ENCODE results near the gene CFAP77.

CFAP77 gene

GRCh38 chr9:132408521-132408920, 1.5 kb upstream of the CFAP77 start:
- DNase-seq (ENCODE audit: low read depth) = no peak

- no peak for DNase-seq (ENCODE audit: low read depth)
Measured at GRCh38 chr9:132410642-132411041, 631 bp downstream of the CFAP77 start.

GRCh38 chr9:132411091-132411508, 1.1 kb downstream of the CFAP77 start:
- DNase-seq (ENCODE audit: low read depth) = peak; percentile 56

GRCh38 chr9:132412089-132412488, 2.1 kb downstream of the CFAP77 start:
- DNase-seq (ENCODE audit: low read depth) = no peak

- no peak for DNase-seq (ENCODE audit: low read depth)
Measured at GRCh38 chr9:132413926-132414325, 3.9 kb downstream of the CFAP77 start.

GRCh38 chr9:132414731-132415130, 4.7 kb downstream of the CFAP77 start:
- DNase-seq (ENCODE audit: low read depth) = no peak

GRCh38 chr9:132415181-132415580, 5.2 kb downstream of the CFAP77 start:
- DNase-seq (ENCODE audit: low read depth) = no peak

GRCh38 chr9:132418726-132419363, 8.8 kb downstream of the CFAP77 start:
- DNase-seq (ENCODE audit: low read depth) = no peak

- DNase-seq (ENCODE audit: low read depth) = no peak
Measured at GRCh38 chr9:132422574-132422973, 12.6 kb downstream of the CFAP77 start.

- DNase-seq (ENCODE audit: low read depth) = no peak
Measured at GRCh38 chr9:132423503-132423902, 13.5 kb downstream of the CFAP77 start.

GRCh38 chr9:132424857-132425674, 15.1 kb downstream of the CFAP77 start:
- no peak for DNase-seq (ENCODE audit: low read depth)

- DNase-seq (ENCODE audit: low read depth) = no peak
Measured at GRCh38 chr9:132425675-132426062, 15.7 kb downstream of the CFAP77 start.

- DNase-seq (ENCODE audit: low read depth) = no peak
Measured at GRCh38 chr9:132426639-132427414, 16.8 kb downstream of the CFAP77 start.

- no peak for DNase-seq (ENCODE audit: low read depth)
Measured at GRCh38 chr9:132430998-132431397, 21.0 kb downstream of the CFAP77 start.

- DNase-seq (ENCODE audit: low read depth) = no peak
Measured at GRCh38 chr9:132434881-132435280, 24.9 kb downstream of the CFAP77 start.

- DNase-seq (ENCODE audit: low read depth) = no peak
Measured at GRCh38 chr9:132439153-132439552, 29.1 kb downstream of the CFAP77 start.

GRCh38 chr9:132440735-132441134, 30.7 kb downstream of the CFAP77 start:
- DNase-seq (ENCODE audit: low read depth) = no peak

GRCh38 chr9:132441404-132441803, 31.4 kb downstream of the CFAP77 start:
- DNase-seq (ENCODE audit: low read depth) = no peak

GRCh38 chr9:132443951-132444607, 34.1 kb downstream of the CFAP77 start:
- no peak for DNase-seq (ENCODE audit: low read depth)

GRCh38 chr9:132446887-132447286, 36.9 kb downstream of the CFAP77 start:
- no peak for DNase-seq (ENCODE audit: low read depth)

GRCh38 chr9:132447346-132447745, 37.3 kb downstream of the CFAP77 start:
- no peak for DNase-seq (ENCODE audit: low read depth)

GRCh38 chr9:132447902-132448301, 37.9 kb downstream of the CFAP77 start:
- DNase-seq (ENCODE audit: low read depth) = no peak
